T-helper 1 cell treated with Interleukin-12 subunit alpha and Interleukin-12 subunit beta and Interleukin-4 antibody, amounts not matched to agents 30 ng/mL and 1 ng/mL, for 36 hours (primary cell): ENCODE measurements around the gene CIAO2A. TPM values are rescaled to one million over a fixed set of nuclear protein-coding genes. Genes with fewer than 3 reads are reported as not detected.
"Not testable (repeated sequence)": the region's sequence is repeated elsewhere in the genome, so short reads cannot be mapped to it uniquely, and the experiment has no call there.

Source experiments
- intact Hi-C: fragments of 100-400 bp; cut with micrococcal nuclease; formaldehyde crosslinking; loops from one replicate; pipeline ENCODE4 v1.15.1; 2024
- total RNA-seq: library from RNA; stranded (reverse); gene quantifications from 2 replicates; pipeline ENCODE4 v1.2.3, GENCODE V29; 2022

The CIAO2A gene
- 58.7 and 64.2 TPM in 2 replicates for total RNA-seq

DNA sequence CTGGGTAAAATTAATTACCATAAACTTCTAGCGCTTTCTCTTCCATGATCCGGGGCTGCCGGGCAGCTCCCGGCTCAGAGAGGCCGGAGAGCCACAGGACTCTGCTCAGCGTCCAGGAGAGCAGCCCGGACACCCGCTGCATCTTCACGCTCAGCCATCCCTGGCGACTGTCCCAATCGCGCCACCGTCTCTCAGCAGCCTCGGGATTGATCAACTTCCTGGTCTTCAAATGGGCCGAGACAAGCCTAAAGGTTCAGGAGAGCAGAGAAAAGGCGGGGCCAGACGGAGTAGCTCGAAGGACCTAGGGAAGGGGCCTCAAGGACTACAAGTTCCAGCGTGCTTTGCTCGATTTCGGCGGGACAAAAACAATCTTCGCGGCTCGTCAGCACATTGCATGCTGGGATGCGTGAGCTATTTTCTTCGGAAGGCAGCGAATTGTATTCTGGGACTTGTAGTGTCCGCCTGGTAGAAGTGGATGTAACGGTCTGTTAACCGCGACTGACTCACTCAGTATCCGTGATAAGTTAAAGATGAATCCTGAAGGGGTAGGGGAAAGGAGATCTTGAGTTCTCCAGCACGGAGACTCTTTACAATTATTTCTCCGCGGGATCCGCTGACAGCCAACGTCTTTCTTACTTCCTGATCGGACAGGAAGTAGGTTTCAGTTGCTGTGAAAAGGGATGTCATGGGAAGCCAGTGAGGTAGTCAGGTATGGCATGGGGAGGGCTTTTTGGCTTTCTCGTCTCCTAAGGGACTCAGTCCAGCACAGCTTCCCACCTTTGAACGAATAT is at the start of gene CIAO2A:
Gene CIAO2A (minus strand): TSS at position 212 of the 791 bp plus-strand sequence. CDS start 70 bp downstream, at position 142.
- intact Hi-C loops = loop anchor here (1.0 to 5.0 kb wide), 19 partner anchors 47 to 1211 kb away; partner anchors contain the start of genes APH1B, CLPX, CSNK1G1 and DAPK2

- intact Hi-C loops = no loop called here
Measured at GRCh38 chr15:64143276-64143675, 49.6 kb upstream of the CIAO2A start.

- intact Hi-C loops = no loop called here
Measured at GRCh38 chr15:64141798-64142512, 48.3 kb upstream of the CIAO2A start.

GRCh38 chr15:64138331-64138941 is 44.8 kb upstream of the CIAO2A start:
- intact Hi-C loops = no loop called here

DNA sequence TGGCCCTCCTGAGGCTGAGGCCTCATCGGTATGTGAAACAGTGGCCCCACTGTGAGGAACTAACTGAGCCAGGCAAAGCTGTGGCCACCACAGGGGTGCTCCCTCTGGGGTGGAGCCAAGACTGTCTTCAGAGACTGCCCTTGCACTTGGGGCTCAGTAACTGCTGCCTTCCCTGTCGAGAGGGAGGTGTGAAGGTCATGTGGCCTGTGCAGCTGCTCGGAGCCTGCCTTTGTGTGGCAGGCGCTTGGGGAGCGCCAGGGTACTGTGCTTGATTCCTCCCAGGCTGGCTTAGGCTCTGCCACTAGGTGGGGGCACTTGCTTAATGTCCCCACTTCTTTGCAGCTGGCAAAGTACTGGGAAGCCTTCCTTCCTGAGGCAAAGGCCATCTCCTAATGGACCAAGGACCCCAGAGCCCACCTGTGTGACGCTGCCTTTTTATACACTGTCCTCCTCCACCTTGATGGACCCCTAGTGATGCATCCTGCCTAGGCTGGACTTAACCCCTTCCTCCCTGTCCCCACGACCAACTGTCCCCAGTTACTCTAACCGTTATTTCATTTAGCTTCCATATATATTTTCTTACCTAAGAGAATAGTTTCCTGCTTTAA is 43.7 kb upstream of the CIAO2A start:
- intact Hi-C loops = no loop called here

GRCh38 chr15:64136347-64136746 is 42.7 kb upstream of the CIAO2A start:
- intact Hi-C loops = no loop called here

GRCh38 chr15:64134345-64134829 is 40.7 kb upstream of the CIAO2A start:
- intact Hi-C loops = no loop called here

GRCh38 chr15:64133623-64134344 is 40.1 kb upstream of the CIAO2A start:
- intact Hi-C loops = no loop called here

- intact Hi-C loops = no loop called here
Measured at GRCh38 chr15:64132217-64132616, 38.6 kb upstream of the CIAO2A start.

GRCh38 chr15:64131547-64131946 is 37.9 kb upstream of the CIAO2A start:
- intact Hi-C loops = no loop called here

DNA sequence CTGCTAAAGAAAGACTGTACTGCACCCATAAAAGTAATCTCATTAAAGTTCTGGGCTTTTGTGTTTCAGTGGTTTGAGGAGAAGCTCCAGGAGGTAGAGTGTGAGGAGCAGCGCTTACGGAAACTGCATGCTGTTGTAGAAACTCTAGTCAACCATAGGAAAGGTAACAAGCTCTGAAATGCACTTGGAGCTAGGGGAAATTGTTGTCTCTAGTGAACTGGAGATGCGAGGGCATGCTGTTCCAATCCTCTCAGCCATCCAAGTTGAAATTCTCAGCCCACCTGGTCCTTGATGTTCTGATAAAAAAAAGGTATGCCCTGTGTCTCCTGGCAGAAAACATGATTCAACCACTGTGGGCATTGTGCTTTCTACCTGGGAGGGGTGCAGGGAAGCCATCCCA is 36.5 kb upstream of the CIAO2A start:
- intact Hi-C loops = no loop called here

- intact Hi-C loops = no loop called here
Measured at GRCh38 chr15:64127521-64128270, 34.1 kb upstream of the CIAO2A start.

GRCh38 chr15:64125978-64126377 is 32.3 kb upstream of the CIAO2A start:
- intact Hi-C loops = no loop called here

GRCh38 chr15:64122936-64123351 is 29.3 kb upstream of the CIAO2A start:
- intact Hi-C loops = no loop called here

- intact Hi-C loops = no loop called here
Measured at GRCh38 chr15:64122444-64122843, 28.8 kb upstream of the CIAO2A start.

DNA sequence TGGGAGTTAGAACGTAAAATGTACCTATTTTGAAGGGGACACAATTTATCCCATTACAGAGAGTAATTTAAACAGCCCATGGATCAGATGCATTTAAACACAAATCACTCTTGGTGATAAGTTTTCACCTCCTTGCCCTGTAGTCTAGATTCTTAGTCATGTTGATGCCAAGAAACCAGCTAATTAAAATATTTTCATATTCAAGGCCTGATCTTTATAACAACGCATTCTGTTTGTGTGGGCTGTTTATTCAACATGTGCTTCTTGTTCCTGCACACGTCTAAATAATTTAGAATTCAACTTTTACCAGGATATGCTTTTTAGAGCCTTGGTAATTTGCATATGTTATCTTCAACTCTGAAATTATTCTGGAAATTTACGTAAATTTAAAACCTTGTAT is 28.0 kb upstream of the CIAO2A start:
- intact Hi-C loops = no loop called here

DNA sequence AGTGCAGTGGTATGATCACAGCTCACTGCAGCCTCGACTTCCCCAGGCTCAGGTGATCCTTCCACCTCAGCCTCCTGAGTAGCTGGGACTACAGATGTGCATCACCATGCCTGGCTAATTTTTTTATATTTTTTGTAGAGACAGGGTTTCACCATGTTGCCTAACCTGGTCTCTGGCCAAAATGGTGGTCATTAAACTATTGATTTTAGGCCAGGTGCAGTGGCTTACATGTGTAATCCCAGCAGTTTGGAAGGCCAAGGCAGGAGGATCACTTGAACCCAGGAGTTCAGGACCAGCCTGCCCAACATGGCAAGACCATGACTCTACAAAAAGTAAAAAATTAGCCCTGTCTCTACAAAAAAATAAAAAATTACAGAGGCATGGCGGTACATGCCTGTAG is 26.7 kb upstream of the CIAO2A start:
- intact Hi-C loops = not testable (repeated sequence)

DNA sequence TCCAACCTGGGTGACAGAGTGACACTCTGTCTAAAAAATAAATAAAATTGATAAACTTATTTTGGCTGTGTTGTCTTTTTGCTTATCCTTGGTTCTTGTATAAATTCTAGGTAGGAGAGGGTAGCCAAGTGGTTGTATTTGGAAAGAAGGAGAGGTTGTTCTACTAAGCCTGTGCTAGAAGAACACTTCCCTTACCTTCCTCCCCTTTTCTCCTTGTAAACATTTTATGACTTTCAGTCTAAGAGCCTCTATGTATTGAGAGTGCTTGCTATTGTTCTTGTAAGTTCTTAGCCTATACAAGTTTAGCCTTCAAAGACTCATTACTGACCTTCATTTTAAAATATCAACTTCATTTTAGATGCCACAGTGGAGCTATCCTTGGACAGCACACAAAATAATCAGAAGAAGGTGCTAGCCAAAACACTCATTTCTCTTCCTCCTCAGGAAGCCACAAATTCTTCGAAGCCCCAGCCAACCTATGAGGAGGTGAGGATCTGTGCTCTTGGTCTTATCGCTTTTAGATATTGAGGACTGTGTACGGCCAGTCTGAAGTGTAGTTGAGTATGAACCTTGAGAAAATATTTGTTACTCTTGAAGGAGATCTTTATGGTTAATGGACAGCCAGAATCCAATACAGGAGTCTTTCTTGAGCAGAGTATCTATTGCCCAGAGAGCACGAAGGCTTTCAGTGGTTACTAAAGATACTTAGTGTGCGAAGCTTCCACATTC is 24.3 kb upstream of the CIAO2A start:
- intact Hi-C loops = no loop called here

DNA sequence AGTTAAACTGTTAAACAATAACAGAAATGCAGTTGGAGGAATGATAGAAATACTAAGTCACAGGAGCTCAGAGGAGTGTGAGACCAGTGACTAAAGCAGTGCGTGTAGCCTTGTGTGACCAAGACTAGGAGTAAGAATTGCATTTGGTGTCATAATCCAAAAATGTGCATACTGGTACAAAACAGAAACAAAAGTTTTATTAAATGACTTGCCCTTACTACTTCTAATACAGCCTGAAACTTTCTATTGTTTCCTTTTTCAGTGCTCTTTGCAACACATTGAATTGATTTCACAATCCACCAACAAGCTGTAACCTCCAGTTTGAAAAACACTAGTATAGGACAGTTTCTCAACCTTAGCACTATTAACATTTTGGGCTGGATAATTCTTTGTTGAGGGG is 19.3 kb upstream of the CIAO2A start:
- intact Hi-C loops = loop anchor here (5.0 kb wide), 1 partner anchor 39 kb away; the partner anchor contains the start of gene SNX22
